GM12878 (cell line): ENCODE data around the gene CBR3. TPM values are rescaled to one million over a fixed set of nuclear protein-coding genes. Genes with fewer than 3 reads are reported as not detected.

Source experiments
- ATAC-seq: fragments of 200-7000 bp; cut with Tn5 transposase; 3 replicates; pipeline ENCODE4 v1.9.1; 2020; ENCODE audit warnings: mild to moderate bottlenecking, moderate library complexity
- BruUV-seq: library from RNA; stranded (reverse); fragments of 400-500 nt; replicated peaks from 2 replicates; lab custom pipeline; 2021; lab: Mats Ljungman, UMichigan
- CTCF ChIA-PET: fragments of 300-600 bp; sonication (Branson Sonifier 250); formaldehyde crosslinking; extraction: SDS; loops from one replicate; lab custom pipeline; 2021; ENCODE audit warnings: inconsistent platforms; lab: Yijun Ruan, JAX
- POLR2A ChIA-PET: fragments of 350-600 bp; formaldehyde crosslinking; extraction: SDS; loops from one replicate; lab custom pipeline; 2021; ENCODE audit warnings: inconsistent platforms; lab: Charles Lee
- RAD21 ChIA-PET: fragments of 300-600 bp; sonication (Branson Sonifier 250); formaldehyde crosslinking; loops from one replicate; lab custom pipeline; 2023; ENCODE audit warnings: antibody characterized with exemption; ENCODE audit not compliant: unreplicated experiment; lab: Charles Lee
- SMC1A ChIA-PET: fragments of 300-600 bp; sonication (Branson Sonifier 250); formaldehyde crosslinking; loops from one replicate; lab custom pipeline; 2023; ENCODE audit not compliant: unreplicated experiment, uncharacterized antibody; lab: Charles Lee
- DNase-seq: peaks from one replicate; pipeline ENCODE4 v3.0.0-alpha.2; 2011; ENCODE audit warnings: low read depth, low spot score
- FAIRE-seq: peaks from 3 replicates; lab custom pipeline; 2011; peaks lifted over from hg19 to GRCh38; lab: Jason Lieb, UNC
- H2AFZ ChIP-seq: 2 replicates; pipeline ENCODE4 v1.6.0; 2011; ENCODE audit warnings: low read depth, low read length, control low read depth; ENCODE audit not compliant: control insufficient read depth
- H3K27ac ChIP-seq: 2 replicates; pipeline ENCODE4 v1.5.1; 2011; ENCODE audit warnings: control low read depth; ENCODE audit not compliant: control insufficient read depth, insufficient read depth
- H3K27me3 ChIP-seq, 2 experiments: replicated peaks in 1 of 2; 2 replicates each; pipeline versions ENCODE4 v1.6.0 to v1.6.1; 2011; ENCODE audit warnings: low read length in 1 of 2; ENCODE audit not compliant: control insufficient read depth in 2 of 2, insufficient read depth in 2 of 2
- H3K36me3 ChIP-seq, 2 experiments: 2 replicates each; pipeline ENCODE4 v1.5.1; 2011; ENCODE audit warnings: low read length in 1 of 2; ENCODE audit not compliant: control insufficient read depth in 2 of 2, insufficient read depth in 2 of 2
- H3K4me1 ChIP-seq: 2 replicates; pipeline ENCODE4 v1.6.1; 2011; ENCODE audit warnings: mild to moderate bottlenecking, low read length, moderate library complexity, mixed read lengths; ENCODE audit not compliant: control insufficient read depth, insufficient read depth
- H3K4me2 ChIP-seq: 2 replicates; pipeline ENCODE4 v1.6.0; 2011; ENCODE audit warnings: control low read depth; ENCODE audit not compliant: control insufficient read depth, insufficient read depth
- H3K4me3 ChIP-seq: fragments of 200-600 bp; sonication (generic); 2 replicates; pipeline ENCODE4 v1.5.1; 2016
- H3K79me2 ChIP-seq: 2 replicates; pipeline ENCODE4 v1.6.0; 2011; ENCODE audit warnings: low read length; ENCODE audit not compliant: control insufficient read depth, insufficient read depth
- H3K9ac ChIP-seq: 2 replicates; pipeline ENCODE4 v1.8.0; 2011; ENCODE audit warnings: low read length, control low read depth, mixed read lengths; ENCODE audit not compliant: control insufficient read depth, insufficient read depth
- H3K9me3 ChIP-seq: replicated peaks from 3 replicates; pipeline ENCODE4 v1.5.1; 2011; ENCODE audit warnings: mild to moderate bottlenecking, low read length; ENCODE audit not compliant: control insufficient read depth, insufficient read depth
- H4K20me1 ChIP-seq: 2 replicates; pipeline ENCODE4 v1.6.0; 2011; ENCODE audit not compliant: control insufficient read depth, insufficient read depth
- ATF7 ChIP-seq: fragments of 450-650 bp; IDR thresholded peaks from 2 replicates; pipeline ENCODE4 v1.6.1; 2016; ENCODE audit warnings: low read depth, mild to moderate bottlenecking
- BMI1 ChIP-seq: fragments of 450-650 bp; IDR thresholded peaks from 2 replicates; pipeline ENCODE4 v1.6.1; 2016; ENCODE audit warnings: mild to moderate bottlenecking, moderate library complexity, borderline replicate concordance
- CBFB ChIP-seq: IDR thresholded peaks from 2 replicates; pipeline ENCODE4 v1.6.1; 2016; ENCODE audit warnings: antibody characterized with exemption, low read depth
- FOS ChIP-seq: IDR thresholded peaks from 3 replicates; pipeline ENCODE4 v1.6.1; 2011; ENCODE audit warnings: borderline replicate concordance; ENCODE audit not compliant: insufficient read length; ENCODE audit errors: extremely low read depth
- IKZF1 ChIP-seq: fragments of 450-650 bp; conservative IDR thresholded peaks from 2 replicates; pipeline ENCODE4 v1.6.1; 2017; ENCODE audit warnings: antibody characterized with exemption, mild to moderate bottlenecking
- IRF5 ChIP-seq: fragments of 450-650 bp; IDR thresholded peaks from 2 replicates; pipeline ENCODE4 v1.6.1; 2017; ENCODE audit warnings: borderline replicate concordance
- JUNB ChIP-seq: IDR thresholded peaks from 2 replicates; pipeline ENCODE4 v1.6.1; 2016; ENCODE audit warnings: antibody characterized with exemption, mild to moderate bottlenecking
- NFYA ChIP-seq: IDR thresholded peaks from 2 replicates; pipeline ENCODE4 v1.6.1; 2011; ENCODE audit warnings: low read depth, mild to moderate bottlenecking, low read length, improper control_type of control experiment, borderline replicate concordance
- NR2C1 ChIP-seq: fragments of 450-650 bp; IDR thresholded peaks from 2 replicates; pipeline ENCODE4 v1.6.1; 2017; ENCODE audit warnings: antibody characterized with exemption, mild to moderate bottlenecking, moderate library complexity
- PAX8 ChIP-seq: fragments of 450-650 bp; IDR thresholded peaks from 2 replicates; pipeline ENCODE4 v1.6.1; 2017; ENCODE audit warnings: mild to moderate bottlenecking, moderate library complexity
- RAD51 ChIP-seq: fragments of 450-650 bp; IDR thresholded peaks from 2 replicates; pipeline ENCODE4 v1.6.1; 2016; ENCODE audit warnings: moderate library complexity, mild to moderate bottlenecking, inconsistent platforms
- REST ChIP-seq: IDR thresholded peaks from 2 replicates; pipeline ENCODE4 v1.6.1; 2012; ENCODE audit warnings: mild to moderate bottlenecking, low read depth, low read length
- SRF ChIP-seq, 2 experiments: IDR thresholded peaks; 2 replicates each; pipeline ENCODE4 v1.6.1; 2011; ENCODE audit warnings: low read depth in 2 of 2, low read length in 2 of 2, mild to moderate bottlenecking in 1 of 2, moderate library complexity in 1 of 2
- WGBS: methylation state at CpG from one replicate; pipeline ENCODE4 v1.1.6; 2016; ENCODE audit warnings: low lambda C conversion rate; ENCODE audit not compliant: insufficient replicate concordance, insufficient coverage; ENCODE audit errors: missing lambda C conversion rate; 5-methylcytosine and 5-hydroxymethylcytosine counted together
- in situ Hi-C: fragments of 300-500 bp; cut with MboI; formaldehyde crosslinking; loops from 9 replicates; pipeline ENCODE4 v1.14.3; 2018; ENCODE audit warnings: mixed read lengths
- intact Hi-C: fragments of 100-400 bp; cut with micrococcal nuclease; formaldehyde crosslinking; loops from one replicate; pipeline ENCODE4 v1.14.2; 2022; ENCODE audit not compliant: unreplicated experiment
- polyA plus RNA-seq, 11 experiments: library from polyadenylated mRNA; depleted of rRNA in 4 of 11; unstranded in 6 of 11; stranded (reverse) in 5 of 11; fragments of >200 nt; fragmentation: Nextera tagmentation in 4 of 11; fragmentation: Illumina TruSeq in 1 of 11; extraction: Ambion mirVana in 4 of 11; extraction: Trizol in 1 of 11; gene quantifications; 1 replicate in 1 of 11; 2 replicates in 10 of 11; pipeline versions ENCODE4 v1.2.1 to v1.2.3, GENCODE V29; 2011 to 2016; ENCODE audit warnings: inconsistent platforms in 2 of 11, missing spikeins in 2 of 11, low read depth in 1 of 11
- total RNA-seq, 4 experiments: library from RNA; depleted of rRNA in 3 of 4; stranded (reverse); fragments of >200 nt in 3 of 4; fragmentation: Illumina TruSeq in 1 of 4; extraction: Trizol in 1 of 4; gene quantifications; 2 replicates each; pipeline versions ENCODE4 v1.2.1 to v1.2.3, GENCODE V29; 2013 to 2021
- TF ChIP-seq, protein P1 (sequence below): fragments of 450-650 bp; IDR thresholded peaks from 2 replicates; pipeline ENCODE4 v1.6.1; 2017; ENCODE audit warnings: mild to moderate bottlenecking, moderate library complexity
- TF ChIP-seq, protein P2 (sequence below): IDR thresholded peaks from 2 replicates; pipeline ENCODE4 v1.6.1; 2011; ENCODE audit warnings: borderline replicate concordance, low read depth, mild to moderate bottlenecking, moderate library complexity, low read length; ENCODE audit not compliant: insufficient read depth, poor library complexity, severe bottlenecking

CBR3 gene
- total and polyA plus RNA-seq, 10 of the 15 experiments (the other 5 are each of a cell fraction or from before 2014, with no cell fraction given), result 0.48 to 17.2 (median 11.2) TPM

GRCh38 chr21:36109868-36110267, 25.0 kb upstream of the CBR3 start:
- POLR2A ChIA-PET, result no interaction called here
- SMC1A ChIA-PET, result interaction anchor here (0.6 kb wide), 1 partner anchor 26 kb away, joined by 3 read pairs; no protein-coding TSS in a partner anchor
- TF ChIP-seq BMI1 (no peak), CBFB (no peak), IRF5 (no peak), NR2C1 (no peak), SRF (IDR thresholded peaks at IDR 0.05; ENCODE audit: low read depth in 2 of 2, low read length in 2 of 2) (no peak), JUNB (no peak), FOS (no peak), IKZF1 (no peak), RAD51 (no peak), REST (no peak), NFYA (no peak), ATF7 (no peak), PAX8 (no peak)
- TF ChIP-seq, protein P1, sequence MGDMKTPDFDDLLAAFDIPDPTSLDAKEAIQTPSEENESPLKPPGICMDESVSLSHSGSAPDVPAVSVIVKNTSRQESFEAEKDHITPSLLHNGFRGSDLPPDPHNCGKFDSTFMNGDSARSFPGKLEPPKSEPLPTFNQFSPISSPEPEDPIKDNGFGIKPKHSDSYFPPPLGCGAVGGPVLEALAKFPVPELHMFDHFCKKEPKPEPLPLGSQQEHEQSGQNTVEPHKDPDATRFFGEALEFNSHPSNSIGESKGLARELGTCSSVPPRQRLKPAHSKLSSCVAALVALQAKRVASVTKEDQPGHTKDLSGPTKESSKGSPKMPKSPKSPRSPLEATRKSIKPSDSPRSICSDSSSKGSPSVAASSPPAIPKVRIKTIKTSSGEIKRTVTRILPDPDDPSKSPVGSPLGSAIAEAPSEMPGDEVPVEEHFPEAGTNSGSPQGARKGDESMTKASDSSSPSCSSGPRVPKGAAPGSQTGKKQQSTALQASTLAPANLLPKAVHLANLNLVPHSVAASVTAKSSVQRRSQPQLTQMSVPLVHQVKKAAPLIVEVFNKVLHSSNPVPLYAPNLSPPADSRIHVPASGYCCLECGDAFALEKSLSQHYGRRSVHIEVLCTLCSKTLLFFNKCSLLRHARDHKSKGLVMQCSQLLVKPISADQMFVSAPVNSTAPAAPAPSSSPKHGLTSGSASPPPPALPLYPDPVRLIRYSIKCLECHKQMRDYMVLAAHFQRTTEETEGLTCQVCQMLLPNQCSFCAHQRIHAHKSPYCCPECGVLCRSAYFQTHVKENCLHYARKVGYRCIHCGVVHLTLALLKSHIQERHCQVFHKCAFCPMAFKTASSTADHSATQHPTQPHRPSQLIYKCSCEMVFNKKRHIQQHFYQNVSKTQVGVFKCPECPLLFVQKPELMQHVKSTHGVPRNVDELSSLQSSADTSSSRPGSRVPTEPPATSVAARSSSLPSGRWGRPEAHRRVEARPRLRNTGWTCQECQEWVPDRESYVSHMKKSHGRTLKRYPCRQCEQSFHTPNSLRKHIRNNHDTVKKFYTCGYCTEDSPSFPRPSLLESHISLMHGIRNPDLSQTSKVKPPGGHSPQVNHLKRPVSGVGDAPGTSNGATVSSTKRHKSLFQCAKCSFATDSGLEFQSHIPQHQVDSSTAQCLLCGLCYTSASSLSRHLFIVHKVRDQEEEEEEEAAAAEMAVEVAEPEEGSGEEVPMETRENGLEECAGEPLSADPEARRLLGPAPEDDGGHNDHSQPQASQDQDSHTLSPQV, result no peak
- TF ChIP-seq, protein P2, sequence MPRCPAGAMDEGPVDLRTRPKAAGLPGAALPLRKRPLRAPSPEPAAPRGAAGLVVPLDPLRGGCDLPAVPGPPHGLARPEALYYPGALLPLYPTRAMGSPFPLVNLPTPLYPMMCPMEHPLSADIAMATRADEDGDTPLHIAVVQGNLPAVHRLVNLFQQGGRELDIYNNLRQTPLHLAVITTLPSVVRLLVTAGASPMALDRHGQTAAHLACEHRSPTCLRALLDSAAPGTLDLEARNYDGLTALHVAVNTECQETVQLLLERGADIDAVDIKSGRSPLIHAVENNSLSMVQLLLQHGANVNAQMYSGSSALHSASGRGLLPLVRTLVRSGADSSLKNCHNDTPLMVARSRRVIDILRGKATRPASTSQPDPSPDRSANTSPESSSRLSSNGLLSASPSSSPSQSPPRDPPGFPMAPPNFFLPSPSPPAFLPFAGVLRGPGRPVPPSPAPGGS, result no peak

More at GRCh38 chr21:36109868-36110267, 25.0 kb upstream of the CBR3 start:
- H3K36me3 ChIP-seq, result no peaks in the 10 kb centered on the region
- CTCF ChIA-PET, result no interaction called here
- in situ Hi-C loops, result no loop called here
- H3K4me2 ChIP-seq, result no peak overlapping the region
- H3K9ac ChIP-seq, result no peak overlapping the region
- H3K9me3 ChIP-seq, result no peaks in the 10 kb centered on the region
- no peaks in the 10 kb centered on the region for H4K20me1 ChIP-seq
- no peak for ATAC-seq
- WGBS, result 72% methylated on average over 10 of the region's 10 CpGs
- H3K4me3 ChIP-seq, result no peak overlapping the region
- RAD21 ChIA-PET, result no interaction called here
- intact Hi-C loops, result loop anchor here (5.0 to 10.0 kb wide), 2 partner anchors 165 to 268 kb away; no protein-coding TSS in a partner anchor
- BruUV-seq, result no TSS peak
- no peak for DNase-seq
- no peak overlapping the region for H2AFZ ChIP-seq
- no peak for FAIRE-seq
- H3K27ac ChIP-seq, result no peak overlapping the region
- H3K27me3 ChIP-seq, result no peaks in the 10 kb centered on the region; a peak in 2 of 4 replicates
- peaks cover 7% of the 10 kb centered on the region for H3K4me1 ChIP-seq
- H3K79me2 ChIP-seq, result no peaks in the 10 kb centered on the region
